IPS-NIHi11 (cell line): ENCODE results near the gene STKLD1.
"Not testable (repeated sequence)": the region's sequence is repeated elsewhere in the genome, so short reads cannot be mapped to it uniquely, and the experiment has no call there.

ENCODE experiments used
- DNase-seq: peaks from one replicate; pipeline ENCODE4 v3.0.0; 2012; ENCODE audit warnings: mixed read lengths, low spot score

The STKLD1 gene

GRCh38 chr9:133362359-133363044 is 13.7 kb upstream of the STKLD1 start:
- DNase-seq = no peak

GRCh38 chr9:133366435-133366834 is 9.7 kb upstream of the STKLD1 start:
- no peak for DNase-seq

- no peak for DNase-seq
Observed at GRCh38 chr9:133367221-133367620, 8.9 kb upstream of the STKLD1 start.

GRCh38 chr9:133367778-133368177 is 8.4 kb upstream of the STKLD1 start:
- no peak for DNase-seq

- DNase-seq = no peak
Observed at GRCh38 chr9:133368249-133368881, 7.8 kb upstream of the STKLD1 start.

- DNase-seq = no peak
Observed at GRCh38 chr9:133369422-133369821, 6.7 kb upstream of the STKLD1 start.

GRCh38 chr9:133369933-133370332 is 6.2 kb upstream of the STKLD1 start:
- no peak for DNase-seq

GRCh38 chr9:133370685-133371084 is 5.5 kb upstream of the STKLD1 start:
- no peak for DNase-seq

GRCh38 chr9:133371261-133371711 is 4.9 kb upstream of the STKLD1 start:
- DNase-seq = no peak

- no peak for DNase-seq
Observed at GRCh38 chr9:133372144-133372543, 4.0 kb upstream of the STKLD1 start.

- no peak for DNase-seq
Observed at GRCh38 chr9:133374612-133375115, 1.5 kb upstream of the STKLD1 start.

- DNase-seq = peak; percentile 72
Observed at GRCh38 chr9:133375116-133375723, 946 bp upstream of the STKLD1 start.

GRCh38 chr9:133377280-133377679 is 1.1 kb downstream of the STKLD1 start:
- DNase-seq = not testable (repeated sequence)

GRCh38 chr9:133377721-133378216 is 1.6 kb downstream of the STKLD1 start:
- DNase-seq = no peak

GRCh38 chr9:133378408-133378962 is 2.3 kb downstream of the STKLD1 start:
- DNase-seq = no peak

- DNase-seq = no peak
Observed at GRCh38 chr9:133379153-133380086, 3.3 kb downstream of the STKLD1 start.

- DNase-seq = no peak
Observed at GRCh38 chr9:133380734-133381133, 4.6 kb downstream of the STKLD1 start.

- DNase-seq = no peak
Observed at GRCh38 chr9:133382507-133383141, 6.5 kb downstream of the STKLD1 start.

- no peak for DNase-seq
Observed at GRCh38 chr9:133383438-133383837, 7.3 kb downstream of the STKLD1 start.

- no peak for DNase-seq
Observed at GRCh38 chr9:133384736-133385321, 8.7 kb downstream of the STKLD1 start.

GRCh38 chr9:133385452-133385851 is 9.3 kb downstream of the STKLD1 start:
- no peak for DNase-seq
